Hair follicle dermal papilla cell (primary cell): ENCODE data around the gene CCT6A. TPM values are rescaled to one million over a fixed set of nuclear protein-coding genes. Genes with fewer than 3 reads are reported as not detected.

Experiments used
- small RNA-seq: library from RNA; depleted of rRNA; stranded (forward); fragments of <200 nt; gene quantifications from one replicate; pipeline ENCODE3, GENCODE V24; 2012
- total RNA-seq: library from RNA; depleted of rRNA; stranded (reverse); fragments of >200 nt; gene quantifications from 2 replicates; pipeline ENCODE4 v1.2.3, GENCODE V29; 2012

The CCT6A gene, protein sequence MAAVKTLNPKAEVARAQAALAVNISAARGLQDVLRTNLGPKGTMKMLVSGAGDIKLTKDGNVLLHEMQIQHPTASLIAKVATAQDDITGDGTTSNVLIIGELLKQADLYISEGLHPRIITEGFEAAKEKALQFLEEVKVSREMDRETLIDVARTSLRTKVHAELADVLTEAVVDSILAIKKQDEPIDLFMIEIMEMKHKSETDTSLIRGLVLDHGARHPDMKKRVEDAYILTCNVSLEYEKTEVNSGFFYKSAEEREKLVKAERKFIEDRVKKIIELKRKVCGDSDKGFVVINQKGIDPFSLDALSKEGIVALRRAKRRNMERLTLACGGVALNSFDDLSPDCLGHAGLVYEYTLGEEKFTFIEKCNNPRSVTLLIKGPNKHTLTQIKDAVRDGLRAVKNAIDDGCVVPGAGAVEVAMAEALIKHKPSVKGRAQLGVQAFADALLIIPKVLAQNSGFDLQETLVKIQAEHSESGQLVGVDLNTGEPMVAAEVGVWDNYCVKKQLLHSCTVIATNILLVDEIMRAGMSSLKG
- 72.1 and 75.3 TPM in 2 replicates for total RNA-seq

DNA sequence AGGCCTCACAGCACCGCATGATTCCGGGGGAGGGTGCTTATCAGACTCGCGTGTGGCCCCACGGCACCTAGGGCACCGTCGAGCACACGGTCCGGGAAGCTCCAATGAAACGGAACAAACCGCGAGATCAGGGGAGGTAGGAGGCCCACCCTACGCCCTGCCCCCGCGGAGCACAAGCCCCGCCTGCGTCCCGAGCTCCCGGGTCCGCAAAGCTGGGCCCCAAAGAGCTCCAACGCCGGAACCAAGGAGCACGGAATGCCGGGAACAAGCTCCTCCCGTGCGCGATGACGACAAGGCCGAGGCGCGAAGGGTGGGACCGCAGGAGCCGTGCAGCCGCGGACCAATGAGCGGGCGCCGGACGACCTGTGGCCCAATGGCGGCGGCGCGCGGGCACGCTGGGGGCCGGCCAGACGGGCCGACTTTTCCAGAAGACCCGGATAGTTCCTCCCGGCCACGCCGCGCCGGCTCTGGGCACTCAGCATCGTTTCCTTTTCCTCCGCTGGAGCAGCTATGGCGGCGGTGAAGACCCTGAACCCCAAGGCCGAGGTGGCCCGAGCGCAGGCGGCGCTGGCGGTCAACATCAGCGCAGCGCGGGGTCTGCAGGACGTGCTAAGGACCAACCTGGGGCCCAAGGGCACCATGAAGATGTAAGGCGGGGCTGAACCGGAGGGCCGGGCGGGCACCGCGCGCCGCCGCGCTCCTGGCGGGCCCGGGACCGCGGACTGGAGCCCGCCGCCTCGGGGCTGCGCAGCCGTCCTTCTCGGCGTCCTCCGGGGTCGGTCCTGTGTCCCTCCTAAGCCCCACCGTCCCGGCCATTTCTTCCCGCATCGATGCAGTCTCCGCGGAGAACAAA is at the start of gene CCT6A, which contains the start of gene PSPH:
Gene CCT6A (plus strand): TSS at position 427 of the 853 bp plus-strand sequence. CDS start 84 bp downstream, at position 511.
Gene PSPH (minus strand): TSS at position 106 of the 853 bp plus-strand sequence. CDS start 30,232 bp downstream, outside the sequence.

DNA sequence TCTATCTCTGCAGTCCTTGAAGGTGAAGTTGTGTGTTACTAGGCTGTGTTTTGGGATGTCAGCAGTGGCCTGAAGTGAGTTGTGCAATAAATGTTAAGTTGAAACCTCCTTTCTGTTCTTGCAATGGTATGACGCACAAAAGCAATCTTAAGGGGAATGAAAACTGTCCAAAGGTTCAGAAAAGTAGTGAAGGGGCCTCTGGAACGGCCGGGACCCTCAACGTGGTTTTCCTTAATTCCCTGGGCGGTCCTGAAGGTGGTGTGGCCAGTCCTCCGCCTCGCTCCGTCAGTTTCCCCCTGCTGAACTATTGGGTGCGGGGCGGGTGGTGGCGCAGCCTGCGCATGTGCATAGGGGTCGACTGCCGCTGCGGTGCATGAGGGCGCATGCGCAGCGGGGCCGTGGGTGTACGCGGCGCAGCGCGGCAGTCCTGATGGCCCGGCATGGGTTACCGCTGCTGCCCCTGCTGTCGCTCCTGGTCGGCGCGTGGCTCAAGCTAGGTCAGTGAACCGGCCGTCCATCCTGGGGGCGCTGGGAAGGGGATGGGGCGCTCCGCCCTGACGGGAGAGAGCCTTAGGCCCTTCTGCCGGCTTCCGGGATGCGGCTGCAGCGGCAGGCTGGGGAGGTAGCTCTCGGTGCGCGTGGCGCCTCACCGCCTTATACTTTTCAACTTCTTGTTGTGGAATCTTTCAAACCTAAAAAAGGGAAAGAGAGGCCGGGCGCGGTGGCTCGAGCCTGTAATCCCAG is 12.5 kb downstream of the CCT6A start, which contains the start of gene SUMF2:
Gene SUMF2 (plus strand): TSS at position 405 of the 744 bp plus-strand sequence. CDS start 26 bp downstream, at position 431.

DNA sequence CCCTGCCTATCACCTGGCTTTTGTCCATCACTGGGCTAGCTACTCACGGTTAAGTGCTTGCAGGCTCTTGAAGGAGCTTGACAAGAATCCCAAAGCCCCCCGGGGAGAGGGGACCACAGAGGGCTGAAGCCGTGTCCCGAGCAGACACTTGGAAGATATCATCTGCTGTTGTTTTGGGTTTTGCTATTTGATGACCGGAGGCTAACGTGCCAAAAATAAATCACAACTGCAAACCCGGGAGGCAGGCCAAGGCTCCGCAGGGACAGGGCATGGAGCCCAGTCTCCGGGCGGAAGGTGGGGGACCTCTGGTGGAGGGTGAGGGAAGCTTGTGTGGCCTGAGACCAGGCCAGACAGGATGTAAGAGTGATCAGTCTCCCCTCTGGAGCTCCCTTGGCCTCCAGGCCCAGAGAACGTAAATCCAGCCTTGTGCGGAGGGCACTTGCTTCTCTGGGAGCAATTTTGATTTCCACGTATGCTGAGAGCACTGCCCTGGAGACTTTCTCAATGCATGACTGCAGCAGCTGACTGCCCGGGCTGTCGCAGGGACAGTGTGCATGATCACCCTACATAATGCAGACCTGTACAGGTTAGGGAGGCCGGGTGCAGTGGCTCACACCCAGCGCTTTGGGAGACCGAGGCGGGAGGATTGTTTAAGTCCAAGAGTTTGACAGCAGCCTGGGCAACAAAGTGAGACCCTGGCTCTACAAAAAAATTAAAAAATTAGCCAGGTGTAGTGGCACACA is 41.4 kb downstream of the CCT6A start, which contains the start of gene PHKG1:
Gene PHKG1 (minus strand): TSS at position 164 of the 743 bp plus-strand sequence. CDS start 4,011 bp downstream, outside the sequence.

DNA sequence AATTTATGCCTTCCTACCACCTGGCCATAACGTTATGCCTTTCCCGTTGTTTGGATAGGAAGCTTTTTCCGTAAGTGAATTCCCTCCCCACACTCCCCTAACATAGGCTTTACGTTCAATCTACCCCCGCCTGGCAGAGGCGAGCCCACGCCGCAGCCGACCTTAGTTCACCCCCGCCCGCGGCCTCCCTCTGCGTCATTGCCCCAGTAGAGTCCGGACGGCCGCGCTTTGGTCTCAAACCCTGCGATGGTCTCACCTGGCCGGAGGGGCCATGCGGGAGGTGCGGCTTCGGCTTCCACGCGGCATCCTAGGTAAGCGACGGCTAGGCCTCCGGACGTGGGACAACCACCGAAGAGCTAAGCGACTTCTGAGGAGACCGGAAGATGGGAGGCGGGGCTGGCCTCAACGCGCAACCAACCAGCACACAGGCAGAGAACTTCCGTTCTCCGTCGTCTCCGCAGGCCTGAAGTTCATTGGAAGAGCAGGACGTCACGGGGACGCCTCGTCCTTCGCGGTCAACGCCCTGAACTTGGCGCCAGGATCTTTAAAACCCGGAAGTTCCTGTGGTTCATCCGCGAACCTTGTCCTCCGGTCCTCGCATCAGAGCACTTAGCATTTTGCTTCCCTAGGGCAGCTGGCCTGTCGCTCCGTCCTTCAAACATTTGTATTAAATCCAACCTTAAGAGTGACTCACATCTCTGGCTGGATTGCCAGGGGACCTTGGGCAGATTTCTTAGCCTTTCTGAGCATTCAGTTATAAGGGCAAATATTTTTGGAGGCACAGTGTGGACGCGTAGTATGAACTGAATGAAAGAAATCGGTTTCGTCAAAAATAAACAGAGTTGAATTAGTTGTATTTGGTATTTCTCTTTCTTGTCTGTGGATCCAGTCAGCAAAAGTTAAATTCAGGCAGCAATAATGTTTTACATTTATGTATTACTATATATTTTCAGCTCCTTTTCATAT is 54.8 kb downstream of the CCT6A start, which contains the start of gene CHCHD2:
Gene CHCHD2 (minus strand): TSS at position 369 of the 966 bp plus-strand sequence. CDS start 63 bp downstream, at position 306.

Small RNA genes within 50 kb of the gene (small RNA-seq; reads per million reads assigned to genes)
- gene SNORA15 (0.77 reads per million, percentile 10 among the genes with 10 or more reads in this experiment), gene SNORA22B (0.71 reads per million, percentile 8 among the genes with 10 or more reads in this experiment)

Other genes with a start within 250 kb of the CCT6A start
- not detected in 2 replicates for gene SEPTIN14, start 189.0 kb upstream of the CCT6A start, total RNA-seq
- 1.3 and 1.9 TPM in 2 replicates for gene ZNF713, start 164.3 kb upstream of the CCT6A start, total RNA-seq
- 13.0 and 13.6 TPM in 2 replicates for gene MRPS17, start 99.9 kb upstream of the CCT6A start, total RNA-seq
- gene NIPSNAP2, start 87.2 kb upstream of the CCT6A start, total RNA-seq: 48.5 and 50.8 TPM in 2 replicates
- gene PSPH, start 321 bp upstream of the CCT6A start, total RNA-seq: 36.9 and 39.4 TPM in 2 replicates
- 218 and 232 TPM in 2 replicates for gene SUMF2, start 12.5 kb downstream of the CCT6A start, total RNA-seq
- 3.8 and 7.0 TPM in 2 replicates for gene PHKG1, start 41.2 kb downstream of the CCT6A start, total RNA-seq
- gene CHCHD2, start 54.7 kb downstream of the CCT6A start, total RNA-seq: 166 and 215 TPM in 2 replicates
- not detected in 2 replicates for gene NUPR2, start 64.7 kb downstream of the CCT6A start, total RNA-seq